Measurements from ENCODE around the gene RPL39L. TPM values are rescaled to one million over a fixed set of nuclear protein-coding genes. Genes with fewer than 3 reads are reported as not detected.
A peak's percentile ranks its signal among the peaks of the same experiment; 100 is the strongest.

The RPL39L gene
- total RNA-seq, 1 donor = 24.2 TPM

- DNase-seq (ENCODE audit: low read depth) = no peak
- H3K4me3 ChIP-seq (ENCODE audit: low read depth, low read length) = no peak overlapping the region
- TF ChIP-seq CTCF (IDR thresholded peaks at IDR 0.05; ENCODE audit: insufficient read depth, low read depth, low read length) = no peak
Measured at GRCh38 chr3:187085021-187085666, 54.2 kb downstream of the RPL39L start.

- no peak for TF ChIP-seq CTCF (IDR thresholded peaks at IDR 0.05; ENCODE audit: insufficient read depth, low read depth, low read length)
- DNase-seq (ENCODE audit: low read depth) = peak; percentile 17
- no peak overlapping the region for H3K4me3 ChIP-seq (ENCODE audit: low read depth, low read length)
Measured at GRCh38 chr3:187084580-187084979, 54.7 kb downstream of the RPL39L start.

- no peak for TF ChIP-seq CTCF (IDR thresholded peaks at IDR 0.05; ENCODE audit: insufficient read depth, low read depth, low read length)
- DNase-seq (ENCODE audit: low read depth) = no peak
- H3K4me3 ChIP-seq (ENCODE audit: low read depth, low read length) = no peak overlapping the region
Measured at GRCh38 chr3:187084126-187084525, 55.2 kb downstream of the RPL39L start.

- no peak for DNase-seq (ENCODE audit: low read depth)
- H3K4me3 ChIP-seq (ENCODE audit: low read depth, low read length) = no peak overlapping the region
- TF ChIP-seq CTCF (IDR thresholded peaks at IDR 0.05; ENCODE audit: insufficient read depth, low read depth, low read length) = no peak
Measured at GRCh38 chr3:187082758-187083375, 56.4 kb downstream of the RPL39L start.

- DNase-seq (ENCODE audit: low read depth) = no peak
- no peak for TF ChIP-seq CTCF (IDR thresholded peaks at IDR 0.05; ENCODE audit: insufficient read depth, low read depth, low read length)
- H3K4me3 ChIP-seq (ENCODE audit: low read depth, low read length) = no peak overlapping the region
Measured at GRCh38 chr3:187080799-187081450, 58.4 kb downstream of the RPL39L start.

GRCh38 chr3:187079090-187080022, 59.9 kb downstream of the RPL39L start:
- DNase-seq (ENCODE audit: low read depth) = no peak
- TF ChIP-seq CTCF (IDR thresholded peaks at IDR 0.05; ENCODE audit: insufficient read depth, low read depth, low read length) = no peak
- no peak overlapping the region for H3K4me3 ChIP-seq (ENCODE audit: low read depth, low read length)

Data from fibroblast of villous mesenchyme (primary cell).